ENCODE results near the gene KIF17. TPM values are rescaled to one million over a fixed set of nuclear protein-coding genes. Genes with fewer than 3 reads are reported as not detected.

KIF17 gene
- total and polyA plus RNA-seq, 4 experiments from 2014 or later = not detected

DNA sequence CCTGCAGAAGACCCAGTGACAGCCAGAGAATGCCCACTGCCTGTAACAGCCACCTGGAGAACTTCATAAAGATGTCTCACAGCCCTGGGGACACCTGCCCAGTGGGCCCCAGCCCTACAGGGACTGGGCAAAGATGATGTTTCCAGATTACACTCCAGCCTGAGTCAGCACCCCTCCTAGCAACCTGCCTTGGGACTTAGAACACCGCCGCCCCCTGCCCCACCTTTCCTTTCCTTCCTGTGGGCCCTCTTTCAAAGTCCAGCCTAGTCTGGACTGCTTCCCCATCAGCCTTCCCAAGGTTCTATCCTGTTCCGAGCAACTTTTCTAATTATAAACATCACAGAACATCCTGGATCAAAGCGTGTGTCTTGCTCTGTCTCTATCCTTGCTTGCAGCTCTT lies 99.3 kb downstream of the KIF17 start:
- Mint-ChIP-seq H3K27ac (no peak overlapping the region), H3K9me3 (no peaks in the 10 kb centered on the region), H3K36me3 (no peaks in the 10 kb centered on the region), H3K4me3 (no peak overlapping the region), H3K4me1 (no peaks in the 10 kb centered on the region), H3K27me3 (peaks cover 7 to 12% of the 10 kb centered on the region in 2 donors)
- DNase-seq = no peak
- no peaks in the 10 kb centered on the region for H3K36me3 ChIP-seq (ENCODE audit: insufficient read depth, low read length)
- H3K27me3 ChIP-seq (ENCODE audit: insufficient read depth, low read length) = no peaks in the 10 kb centered on the region
- CTCF ChIA-PET (ENCODE audit: partially characterized antibody) = interaction anchor here (1.2 kb wide), 1 partner anchor 15 kb away, joined by 5 read pairs; no protein-coding TSS in a partner anchor
- no peaks in the 10 kb centered on the region for H3K4me1 ChIP-seq (ENCODE audit: insufficient read depth, low read length)
- no peak overlapping the region for H3K4me3 ChIP-seq (ENCODE audit: low read length in 2 of 2)
- H3K27ac ChIP-seq (ENCODE audit: low read depth, low read length) = no peak overlapping the region
- POLR2A ChIA-PET (ENCODE audit: partially characterized antibody) = no interaction called here
- intact Hi-C loops (cut with micrococcal nuclease) = no loop called here
- no peaks in the 10 kb centered on the region for H3K9me3 ChIP-seq (ENCODE audit: control insufficient read depth in 1 of 2, low read length in 2 of 2)

DNA sequence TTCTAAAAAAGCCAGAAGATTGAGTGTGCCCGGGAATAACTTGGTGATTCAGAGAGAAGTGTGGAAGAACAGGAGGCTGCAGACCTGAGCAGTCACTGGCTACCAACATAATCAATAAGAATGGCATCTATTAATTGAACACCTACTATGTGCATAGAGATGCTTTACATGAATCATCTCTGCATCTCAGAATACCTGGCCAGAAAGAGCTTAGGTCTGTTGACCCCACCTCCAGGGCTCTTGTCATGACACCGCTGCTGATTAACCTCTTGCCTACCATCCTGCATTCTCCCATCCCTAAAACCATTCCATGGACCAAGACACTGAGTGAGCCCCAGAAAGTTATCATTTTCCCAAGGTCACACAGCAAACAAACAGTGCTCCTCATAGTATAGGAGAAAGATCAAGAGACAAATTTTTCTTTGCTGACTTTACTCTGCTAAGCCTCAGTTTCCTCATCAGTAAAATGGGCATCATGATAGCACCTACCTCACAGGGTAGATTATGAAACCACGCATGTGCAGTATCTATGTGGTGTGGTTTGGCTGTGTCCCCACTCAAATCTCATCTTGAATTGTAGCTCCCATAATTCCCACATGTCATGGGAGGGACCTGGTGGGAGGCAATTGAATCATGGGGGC lies 100.8 kb downstream of the KIF17 start:
- Mint-ChIP-seq H3K4me1 (no peaks in the 10 kb centered on the region), H3K27ac (no peak overlapping the region), H3K9me3 (no peaks in the 10 kb centered on the region), H3K36me3 (no peaks in the 10 kb centered on the region), H3K4me3 (no peak overlapping the region), H3K27me3 (peaks cover 6 to 8% of the 10 kb centered on the region in 2 donors)
- no peak for DNase-seq
- H3K27ac ChIP-seq (ENCODE audit: low read depth, low read length) = no peak overlapping the region
- CTCF ChIA-PET (ENCODE audit: partially characterized antibody) = interaction anchor here (0.6 kb wide), 1 partner anchor 659 kb away, joined by 3 read pairs; no protein-coding TSS in a partner anchor
- intact Hi-C loops (cut with micrococcal nuclease) = no loop called here
- no peaks in the 10 kb centered on the region for H3K4me1 ChIP-seq (ENCODE audit: insufficient read depth, low read length)
- POLR2A ChIA-PET (ENCODE audit: partially characterized antibody) = no interaction called here
- H3K27me3 ChIP-seq (ENCODE audit: insufficient read depth, low read length) = no peaks in the 10 kb centered on the region
- no peaks in the 10 kb centered on the region for H3K9me3 ChIP-seq (ENCODE audit: control insufficient read depth in 1 of 2, low read length in 2 of 2)
- H3K4me3 ChIP-seq (ENCODE audit: low read length in 2 of 2) = no peak overlapping the region
- H3K36me3 ChIP-seq (ENCODE audit: insufficient read depth, low read length) = no peaks in the 10 kb centered on the region

DNA sequence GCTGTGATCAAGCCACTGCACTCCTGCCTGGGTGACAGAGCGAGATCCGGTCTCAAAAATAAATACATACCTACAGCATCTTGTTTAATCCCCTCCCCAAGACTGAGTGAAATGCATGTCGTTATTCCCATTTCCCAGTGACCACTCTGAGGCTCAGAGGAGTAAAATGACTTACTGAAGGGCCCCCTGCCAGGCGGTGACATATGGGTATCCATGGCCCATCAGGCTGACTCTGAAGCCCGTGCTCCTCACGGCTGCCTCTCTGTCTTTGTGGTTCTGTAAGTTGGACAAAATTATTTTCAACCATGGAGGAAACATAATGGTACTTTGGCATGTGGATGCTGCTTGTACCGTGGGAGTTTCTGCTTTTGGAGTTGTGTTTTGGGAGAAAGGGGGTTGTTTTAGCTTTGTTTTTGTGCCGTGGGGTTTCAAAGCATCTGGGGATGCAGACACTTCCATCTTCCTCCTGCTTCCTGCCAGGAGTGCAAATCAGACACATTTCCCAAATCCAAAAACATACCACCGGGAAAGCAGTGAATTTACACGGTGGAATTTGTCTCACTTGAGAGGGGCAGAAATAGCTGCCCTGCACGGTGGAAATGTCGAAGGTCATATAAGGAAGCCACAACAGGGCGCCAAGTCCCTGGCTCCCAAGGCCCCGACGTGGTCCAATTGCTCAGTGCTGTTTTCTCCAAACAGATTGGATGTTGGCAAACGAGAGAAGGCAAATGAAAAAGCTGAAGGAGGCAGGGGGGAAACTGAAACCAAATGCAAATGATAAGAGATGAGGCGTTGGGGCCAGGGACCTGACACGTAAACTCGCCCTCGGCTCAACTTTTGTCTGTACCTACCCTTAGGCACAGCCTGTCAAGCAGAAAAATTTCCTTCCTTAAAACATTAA lies 101.6 kb downstream of the KIF17 start:
- no peak for DNase-seq
- Histone ChIP-seq H3K9me3 (ENCODE audit: control insufficient read depth in 1 of 2, low read length in 2 of 2) (no peaks in the 10 kb centered on the region), H3K36me3 (ENCODE audit: insufficient read depth, low read length) (no peaks in the 10 kb centered on the region), H3K27me3 (ENCODE audit: insufficient read depth, low read length) (no peaks in the 10 kb centered on the region), H3K27ac (ENCODE audit: low read depth, low read length) (no peak overlapping the region), H3K4me1 (ENCODE audit: insufficient read depth, low read length) (no peaks in the 10 kb centered on the region), H3K4me3 (ENCODE audit: low read length in 2 of 2) (no peak overlapping the region)
- H3K4me1 Mint-ChIP-seq = no peaks in the 10 kb centered on the region
- H3K27ac Mint-ChIP-seq = no peak overlapping the region
- H3K36me3 Mint-ChIP-seq = no peaks in the 10 kb centered on the region
- intact Hi-C loops (cut with micrococcal nuclease) = no loop called here
- ChIA-PET POLR2A (ENCODE audit: partially characterized antibody) (no interaction called here), CTCF (ENCODE audit: partially characterized antibody) (no interaction called here)
- H3K4me3 Mint-ChIP-seq = no peak overlapping the region
- no peaks in the 10 kb centered on the region for H3K9me3 Mint-ChIP-seq
- peaks cover 6 to 8% of the 10 kb centered on the region in 2 donors for H3K27me3 Mint-ChIP-seq

DNA sequence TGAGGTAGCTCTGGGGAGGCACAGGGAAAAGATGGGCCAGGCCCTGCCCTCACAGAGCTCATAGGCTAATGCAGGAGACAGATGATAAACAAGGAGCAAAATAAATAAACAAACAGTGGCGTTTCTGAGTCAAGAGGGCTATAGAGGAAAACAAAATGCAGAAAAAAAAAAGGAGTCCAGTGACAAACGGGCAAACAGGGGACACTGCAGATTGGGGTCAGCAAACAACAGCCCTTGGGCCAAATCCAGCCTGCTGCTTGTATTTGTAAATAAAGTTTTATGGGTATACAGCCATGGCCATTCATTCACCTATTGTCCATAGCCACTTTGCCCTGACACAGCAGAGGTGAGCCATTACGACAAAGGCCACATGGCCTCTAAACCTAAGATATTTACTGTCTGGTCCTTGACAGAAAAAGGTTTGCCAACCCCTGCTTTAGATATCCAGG lies 103.7 kb downstream of the KIF17 start:
- Mint-ChIP-seq H3K36me3 (no peaks in the 10 kb centered on the region), H3K27ac (peak overlapping the region in 1 of 7 donors; percentile 80), H3K4me3 (no peak overlapping the region), H3K9me3 (no peaks in the 10 kb centered on the region), H3K4me1 (no peaks in the 10 kb centered on the region), H3K27me3 (peaks cover 5 to 6% of the 10 kb centered on the region in 2 donors)
- CTCF ChIA-PET (ENCODE audit: partially characterized antibody) = no interaction called here
- H3K9me3 ChIP-seq (ENCODE audit: control insufficient read depth in 1 of 2, low read length in 2 of 2) = no peaks in the 10 kb centered on the region
- DNase-seq = no peak
- H3K27ac ChIP-seq (ENCODE audit: low read depth, low read length) = no peak overlapping the region
- POLR2A ChIA-PET (ENCODE audit: partially characterized antibody) = no interaction called here
- no peaks in the 10 kb centered on the region for H3K4me1 ChIP-seq (ENCODE audit: insufficient read depth, low read length)
- no peaks in the 10 kb centered on the region for H3K36me3 ChIP-seq (ENCODE audit: insufficient read depth, low read length)
- intact Hi-C loops (cut with micrococcal nuclease) = no loop called here
- H3K27me3 ChIP-seq (ENCODE audit: insufficient read depth, low read length) = no peaks in the 10 kb centered on the region
- no peak overlapping the region for H3K4me3 ChIP-seq (ENCODE audit: low read length in 2 of 2)

Other genes with a start within 250 kb of the KIF17 start
- 1 to 10 TPM; 5.5 to 6.5 TPM for gene CAMK2N1, start 231.8 kb downstream of the KIF17 start, total RNA-seq
- gene CAMK2N1, start 231.8 kb downstream of the KIF17 start, polyA plus RNA-seq = under 1 TPM; 0.32 to 0.84 TPM
- gene MUL1, start 209.9 kb downstream of the KIF17 start, total RNA-seq = 10 to 100 TPM; 21.4 to 22.2 TPM
- gene MUL1, start 209.9 kb downstream of the KIF17 start, polyA plus RNA-seq = 10 to 100 TPM; 30.4 to 44.4 TPM
- not detected for gene FAM43B, start 165.4 kb downstream of the KIF17 start, total RNA-seq
- not detected for gene FAM43B, start 165.4 kb downstream of the KIF17 start, polyA plus RNA-seq
- not detected for gene CDA, start 128.9 kb downstream of the KIF17 start, total RNA-seq
- not detected for gene CDA, start 128.9 kb downstream of the KIF17 start, polyA plus RNA-seq
- gene PINK1, start 84.5 kb downstream of the KIF17 start, total RNA-seq = 10 to 100 TPM; 19.5 to 21.7 TPM
- gene PINK1, start 84.5 kb downstream of the KIF17 start, polyA plus RNA-seq = 10 to 100 TPM; 19.0 to 24.2 TPM
- 100 to 1,000 TPM; 133 to 134 TPM for gene DDOST, start 56.6 kb downstream of the KIF17 start, total RNA-seq
- gene DDOST, start 56.6 kb downstream of the KIF17 start, polyA plus RNA-seq = 100 to 1,000 TPM; 235 to 405 TPM
- under 1 TPM in 1 of 2 experiments, not detected in 1; 0.38 TPM for gene SH2D5, start 14.7 kb upstream of the KIF17 start, total RNA-seq
- gene SH2D5, start 14.7 kb upstream of the KIF17 start, polyA plus RNA-seq = not detected
- gene HP1BP3, start 69.3 kb upstream of the KIF17 start, total RNA-seq = 100 to 1,000 TPM; 352 to 366 TPM
- 100 to 1,000 TPM; 202 to 208 TPM for gene HP1BP3, start 69.3 kb upstream of the KIF17 start, polyA plus RNA-seq

All from CD4-positive, alpha-beta memory T cell (primary cell).